ENCODE measurements around the gene SRCAP. TPM values are rescaled to one million over a fixed set of nuclear protein-coding genes. Genes with fewer than 3 reads are reported as not detected.

Gene SRCAP
- total RNA-seq, 2 experiments from 2014 or later, result 57.2 to 64.7 TPM

DNA sequence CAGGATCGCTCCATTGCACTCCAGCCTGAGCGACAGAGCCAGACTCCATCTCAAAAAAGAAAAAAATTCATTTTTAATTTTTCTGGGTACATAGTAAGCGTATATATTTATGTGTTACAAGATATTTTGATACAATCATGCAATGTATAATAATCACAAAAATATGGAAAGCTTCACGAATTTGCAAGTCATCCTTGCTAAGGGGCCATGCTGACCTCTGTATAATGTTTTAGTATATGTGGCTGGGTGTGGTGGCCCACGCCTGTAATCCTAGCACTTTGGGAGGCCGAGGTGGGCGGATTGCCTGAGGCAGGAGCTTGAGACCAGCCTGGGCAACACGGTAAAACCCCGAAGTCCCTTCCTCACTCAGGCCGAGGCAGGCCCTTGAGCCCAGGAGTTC lies 23.8 kb upstream of the SRCAP start:
- intact Hi-C loops (cut with micrococcal nuclease), result no loop called here
- Mint-ChIP-seq H3K36me3 (ENCODE audit: low read depth) (peaks cover 4% of the 10 kb centered on the region), H3K4me1 (ENCODE audit: low read depth) (no peaks in the 10 kb centered on the region), H3K9me3 (no peaks in the 10 kb centered on the region), H3K27ac (no peak overlapping the region), H3K27me3 (no peaks in the 10 kb centered on the region), H3K4me3 (no peak overlapping the region)
- TF ChIP-seq, protein P1, sequence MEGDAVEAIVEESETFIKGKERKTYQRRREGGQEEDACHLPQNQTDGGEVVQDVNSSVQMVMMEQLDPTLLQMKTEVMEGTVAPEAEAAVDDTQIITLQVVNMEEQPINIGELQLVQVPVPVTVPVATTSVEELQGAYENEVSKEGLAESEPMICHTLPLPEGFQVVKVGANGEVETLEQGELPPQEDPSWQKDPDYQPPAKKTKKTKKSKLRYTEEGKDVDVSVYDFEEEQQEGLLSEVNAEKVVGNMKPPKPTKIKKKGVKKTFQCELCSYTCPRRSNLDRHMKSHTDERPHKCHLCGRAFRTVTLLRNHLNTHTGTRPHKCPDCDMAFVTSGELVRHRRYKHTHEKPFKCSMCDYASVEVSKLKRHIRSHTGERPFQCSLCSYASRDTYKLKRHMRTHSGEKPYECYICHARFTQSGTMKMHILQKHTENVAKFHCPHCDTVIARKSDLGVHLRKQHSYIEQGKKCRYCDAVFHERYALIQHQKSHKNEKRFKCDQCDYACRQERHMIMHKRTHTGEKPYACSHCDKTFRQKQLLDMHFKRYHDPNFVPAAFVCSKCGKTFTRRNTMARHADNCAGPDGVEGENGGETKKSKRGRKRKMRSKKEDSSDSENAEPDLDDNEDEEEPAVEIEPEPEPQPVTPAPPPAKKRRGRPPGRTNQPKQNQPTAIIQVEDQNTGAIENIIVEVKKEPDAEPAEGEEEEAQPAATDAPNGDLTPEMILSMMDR (IDR thresholded peaks at IDR 0.05), result no peak
- ChIA-PET POLR2A (interaction anchor here (0.8 kb wide), 1 partner anchor 11 kb away, joined by 3 read pairs; no protein-coding TSS in a partner anchor), CTCF (interaction anchor here (0.9 to 1.2 kb wide), 4 partner anchors 8 to 19 kb away, joined by 3 to 4 read pairs (median 3); no protein-coding TSS in a partner anchor)
- DNase-seq, result no peak
- ATAC-seq, result no peak

DNA sequence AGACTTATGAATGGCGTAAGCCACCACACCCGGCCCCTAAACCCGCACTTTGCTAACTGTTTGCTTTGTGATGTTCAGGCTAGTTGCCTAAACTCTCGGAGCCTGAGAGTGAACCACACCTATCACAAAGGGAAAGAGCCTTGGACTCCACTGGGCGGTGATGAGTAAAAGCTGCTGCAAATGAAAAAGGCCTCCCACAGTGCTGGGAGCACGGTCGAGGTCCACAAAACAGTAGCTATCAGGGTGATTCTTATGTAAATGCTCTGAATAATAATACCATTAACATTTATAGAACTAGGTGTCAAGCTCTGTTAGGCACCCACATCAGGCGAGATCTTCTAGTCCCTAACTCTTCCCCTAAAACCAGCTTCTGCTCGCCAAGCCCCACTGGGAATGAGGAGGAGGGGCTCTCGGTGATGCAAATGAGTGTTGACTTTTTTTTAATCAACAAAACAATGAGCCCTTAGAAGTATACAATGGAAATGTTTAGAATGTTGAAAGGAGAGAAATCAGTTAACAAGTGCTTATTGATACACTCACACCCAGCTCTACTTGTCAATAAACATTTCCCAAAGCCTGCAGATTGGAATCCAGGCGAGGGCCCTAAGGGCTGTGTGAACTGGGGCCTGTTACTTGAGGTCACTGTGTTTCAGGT lies 20.9 kb upstream of the SRCAP start:
- no peaks in the 10 kb centered on the region for H3K27me3 Mint-ChIP-seq
- intact Hi-C loops (cut with micrococcal nuclease), result no loop called here
- H3K36me3 Mint-ChIP-seq (ENCODE audit: low read depth), result no peaks in the 10 kb centered on the region
- POLR2A ChIA-PET, result interaction anchor here (0.5 to 1.4 kb wide), 6 partner anchors 16 to 57 kb away, joined by 3 to 5 read pairs (median 3); partner anchors contain the start of gene SRCAP
- ATAC-seq (no peak), DNase-seq (no peak)
- H3K4me1 Mint-ChIP-seq (ENCODE audit: low read depth), result no peaks in the 10 kb centered on the region
- H3K4me3 Mint-ChIP-seq, result no peak overlapping the region
- no peaks in the 10 kb centered on the region for H3K9me3 Mint-ChIP-seq
- CTCF ChIA-PET, result interaction anchor here (1.0 to 1.2 kb wide), 4 partner anchors 16 to 19 kb away, joined by 3 to 4 read pairs (median 3); partner anchors contain the start of gene FBRS
- TF ChIP-seq, protein P1 (IDR thresholded peaks at IDR 0.05), result no peak
- no peak overlapping the region for H3K27ac Mint-ChIP-seq

DNA sequence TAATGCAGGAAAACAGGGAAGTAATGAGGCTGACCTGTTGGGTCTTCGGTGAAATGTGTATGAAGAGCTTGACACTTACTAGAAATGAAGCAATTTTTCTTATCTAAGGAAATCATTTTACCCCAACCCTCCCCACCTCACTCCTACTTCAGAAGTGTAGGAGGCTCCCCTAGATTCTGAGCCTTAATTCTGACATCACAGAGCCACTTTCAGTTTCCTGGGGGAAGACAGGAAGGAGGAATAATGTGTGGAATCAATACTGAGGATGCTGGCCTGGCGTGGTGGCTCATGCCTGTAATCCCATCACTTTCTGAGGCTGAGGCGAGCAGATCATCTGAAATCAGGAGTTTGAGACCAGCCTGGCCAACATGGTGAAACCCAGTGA lies 20.4 kb upstream of the SRCAP start:
- H3K4me1 Mint-ChIP-seq (ENCODE audit: low read depth), result no peaks in the 10 kb centered on the region
- TF ChIP-seq, protein P1 (IDR thresholded peaks at IDR 0.05), result no peak
- no peak overlapping the region for H3K4me3 Mint-ChIP-seq
- intact Hi-C loops (cut with micrococcal nuclease), result no loop called here
- no peaks in the 10 kb centered on the region for H3K27me3 Mint-ChIP-seq
- DNase-seq (no peak), ATAC-seq (no peak)
- CTCF ChIA-PET, result interaction anchor here (1.0 to 1.2 kb wide), 4 partner anchors 15 to 20 kb away, joined by 3 to 4 read pairs (median 3); partner anchors contain the start of gene FBRS
- no peaks in the 10 kb centered on the region for H3K9me3 Mint-ChIP-seq
- POLR2A ChIA-PET, result interaction anchor here (0.5 to 1.4 kb wide), 6 partner anchors 15 to 56 kb away, joined by 3 to 5 read pairs (median 3); partner anchors contain the start of gene SRCAP
- H3K36me3 Mint-ChIP-seq (ENCODE audit: low read depth), result no peaks in the 10 kb centered on the region
- no peak overlapping the region for H3K27ac Mint-ChIP-seq

DNA sequence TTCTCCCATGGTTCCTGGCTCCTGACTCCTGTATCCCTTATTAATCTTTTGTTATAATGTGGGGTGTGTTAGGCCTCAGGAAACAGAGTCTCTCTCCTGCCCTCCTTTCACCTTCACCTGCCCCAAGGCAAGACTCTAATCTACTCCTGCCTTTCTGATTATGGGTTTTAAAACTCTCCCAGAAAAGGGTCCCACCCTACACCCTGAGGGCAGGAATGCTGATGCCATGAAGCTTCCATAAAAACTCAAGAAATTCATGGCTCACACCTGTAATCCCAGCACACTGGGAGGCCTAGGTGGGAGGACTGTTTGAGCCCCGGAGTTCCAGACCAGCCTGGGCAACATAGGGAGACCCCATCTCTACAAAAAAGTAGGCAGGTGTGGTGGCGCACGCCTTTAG lies 18.6 kb upstream of the SRCAP start:
- ChIA-PET POLR2A (interaction anchor here (0.6 to 1.0 kb wide), 2 partner anchors 15 to 134 kb away, joined by 3 to 4 read pairs; no protein-coding TSS in a partner anchor), CTCF (no interaction called here)
- ATAC-seq (no peak), DNase-seq (no peak)
- Mint-ChIP-seq H3K9me3 (no peaks in the 10 kb centered on the region), H3K27ac (no peak overlapping the region), H3K4me1 (ENCODE audit: low read depth) (no peaks in the 10 kb centered on the region), H3K36me3 (ENCODE audit: low read depth) (no peaks in the 10 kb centered on the region), H3K27me3 (no peaks in the 10 kb centered on the region), H3K4me3 (no peak overlapping the region)
- TF ChIP-seq, protein P1 (IDR thresholded peaks at IDR 0.05), result no peak
- intact Hi-C loops (cut with micrococcal nuclease), result no loop called here

DNA sequence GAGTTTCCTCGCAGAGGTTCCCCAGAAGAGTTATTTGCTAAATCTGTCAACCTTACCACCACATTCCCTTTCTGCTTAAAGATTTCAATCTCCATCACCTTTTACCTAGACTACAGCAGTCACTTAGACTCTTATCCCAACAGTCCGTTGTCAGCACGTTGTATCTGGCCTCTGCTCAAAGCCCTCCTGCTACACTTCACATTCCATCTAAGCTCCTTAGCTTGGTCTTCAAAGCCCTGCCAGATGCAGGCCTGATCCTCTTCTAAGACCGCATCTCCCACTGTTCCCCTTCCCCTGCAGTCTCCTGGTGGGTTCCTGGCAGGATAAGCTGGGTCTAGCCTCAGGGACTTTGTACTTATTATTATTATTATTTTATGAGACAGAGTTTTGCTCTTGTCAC lies 10.3 kb upstream of the SRCAP start:
- no peak overlapping the region for H3K27ac Mint-ChIP-seq
- no peaks in the 10 kb centered on the region for H3K36me3 Mint-ChIP-seq (ENCODE audit: low read depth)
- DNase-seq (no peak), ATAC-seq (no peak)
- intact Hi-C loops (cut with micrococcal nuclease), result no loop called here
- peaks cover 6% of the 10 kb centered on the region for H3K4me1 Mint-ChIP-seq (ENCODE audit: low read depth)
- H3K4me3 Mint-ChIP-seq, result no peak overlapping the region
- no peaks in the 10 kb centered on the region for H3K9me3 Mint-ChIP-seq
- H3K27me3 Mint-ChIP-seq, result no peaks in the 10 kb centered on the region
- TF ChIP-seq, protein P1 (IDR thresholded peaks at IDR 0.05), result no peak
- CTCF ChIA-PET, result interaction anchor here (1.6 to 2.1 kb wide), 2 partner anchors 9 to 28 kb away, joined by 3 to 5 read pairs; no protein-coding TSS in a partner anchor
- POLR2A ChIA-PET, result interaction anchor here (1.5 kb wide), 1 partner anchor 23 kb away, joined by 3 read pairs; no protein-coding TSS in a partner anchor

All from activated CD8-positive, alpha-beta T cell treated with anti-CD3 and anti-CD28 coated beads for 36 hours (primary cell).